Neuronal stem cell (in vitro differentiated cells): ENCODE data around the gene SMC5.

ENCODE experiments used
- DNase-seq: peaks from one replicate; pipeline ENCODE4 v3.0.0-alpha.2; 2013; ENCODE audit warnings: low spot score
- H2AFZ ChIP-seq: one replicate; pipeline ENCODE4 v1.6.1; 2013; ENCODE audit warnings: mild to moderate bottlenecking, low read length, inconsistent platforms
- H2AK5ac ChIP-seq: 2 replicates; pipeline ENCODE4 v1.6.1; 2013; ENCODE audit warnings: low read depth, mild to moderate bottlenecking, inconsistent platforms, low read length, moderate library complexity, mixed read lengths
- H2BK120ac ChIP-seq: 2 replicates; pipeline ENCODE4 v1.6.1; 2013; ENCODE audit warnings: low read depth, mild to moderate bottlenecking, inconsistent platforms, low read length, moderate library complexity, mixed read lengths
- H2BK12ac ChIP-seq: one replicate; pipeline ENCODE4 v1.6.1; 2013; ENCODE audit warnings: low read length, inconsistent platforms
- H2BK15ac ChIP-seq: 2 replicates; pipeline ENCODE4 v1.6.1; 2013; ENCODE audit warnings: mild to moderate bottlenecking, low read length, inconsistent platforms, mixed read lengths
- H2BK5ac ChIP-seq: one replicate; pipeline ENCODE4 v1.6.1; 2013; ENCODE audit warnings: inconsistent platforms, mild to moderate bottlenecking, low read length, moderate library complexity
- H3K14ac ChIP-seq: one replicate; pipeline ENCODE4 v1.6.1; 2013; ENCODE audit warnings: low read length, inconsistent platforms
- H3K18ac ChIP-seq: 2 replicates; pipeline ENCODE4 v1.6.1; 2013; ENCODE audit warnings: low read length, inconsistent platforms
- H3K23ac ChIP-seq: 2 replicates; pipeline ENCODE4 v1.6.1; 2013; ENCODE audit warnings: low read depth, mild to moderate bottlenecking, mixed read lengths, low read length, inconsistent platforms; ENCODE audit not compliant: poor library complexity
- H3K27ac ChIP-seq: replicated peaks from 3 replicates; pipeline ENCODE4 v1.5.1; 2013; ENCODE audit warnings: low read length, inconsistent platforms
- H3K27me3 ChIP-seq, 3 experiments: 2 replicates each; pipeline ENCODE4 v1.6.1; 2013; ENCODE audit warnings: low read length in 3 of 3, mild to moderate bottlenecking in 2 of 3, inconsistent platforms in 1 of 3, low read depth in 1 of 3, mixed read lengths in 1 of 3, moderate library complexity in 1 of 3; ENCODE audit not compliant: control insufficient read depth in 3 of 3, insufficient read depth in 3 of 3
- H3K36me3 ChIP-seq, 2 donors: replicated peaks in 1 of 2; 2 replicates each; pipeline ENCODE4 v1.6.1; 2013; ENCODE audit warnings: low read length in 2 of 2; ENCODE audit not compliant: control insufficient read depth in 2 of 2, insufficient read depth in 2 of 2
- H3K4ac ChIP-seq: 2 replicates; pipeline ENCODE4 v1.6.1; 2013; ENCODE audit warnings: inconsistent platforms, mild to moderate bottlenecking, low read length, moderate library complexity
- H3K4me1 ChIP-seq, 2 donors: 1 replicate in 1 of 2; 2 replicates in 1 of 2; pipeline ENCODE4 v1.6.1; 2013; ENCODE audit warnings: low read length in 2 of 2, low read depth in 1 of 2; ENCODE audit not compliant: control insufficient read depth in 2 of 2, insufficient read depth in 1 of 2
- H3K4me2 ChIP-seq: one replicate; pipeline ENCODE4 v1.6.1; 2013; ENCODE audit warnings: mild to moderate bottlenecking, low read length, inconsistent platforms; ENCODE audit not compliant: insufficient read depth, poor library complexity, severe bottlenecking
- H3K4me3 ChIP-seq, 2 donors: 2 replicates each; pipeline ENCODE4 v1.5.1; 2013; ENCODE audit warnings: low read length in 2 of 2, mild to moderate bottlenecking in 2 of 2, inconsistent platforms in 1 of 2, moderate library complexity in 1 of 2
- H3K79me1 ChIP-seq: one replicate; pipeline ENCODE4 v1.6.1; 2013; ENCODE audit warnings: low read depth, mild to moderate bottlenecking, inconsistent platforms, low read length, moderate library complexity
- H3K9ac ChIP-seq: one replicate; pipeline ENCODE4 v1.6.1; 2013; ENCODE audit warnings: mild to moderate bottlenecking, low read depth, low read length, inconsistent platforms; ENCODE audit not compliant: poor library complexity
- H3K9me3 ChIP-seq, 2 donors: replicated peaks in 1 of 2; 2 replicates each; pipeline versions ENCODE3 to v1.6.1; 2013; ENCODE audit warnings: low read length in 2 of 2, mild to moderate bottlenecking in 2 of 2, inconsistent platforms in 1 of 2, low read depth in 1 of 2, mixed read lengths in 1 of 2, moderate library complexity in 1 of 2; ENCODE audit not compliant: control insufficient read depth in 2 of 2, insufficient read depth in 1 of 2
- H4K8ac ChIP-seq: one replicate; pipeline ENCODE4 v1.6.1; 2013; ENCODE audit warnings: low read depth, mild to moderate bottlenecking, inconsistent platforms, low read length, moderate library complexity
- H4K91ac ChIP-seq: one replicate; pipeline ENCODE4 v1.6.1; 2013; ENCODE audit warnings: low read length, low read depth, mild to moderate bottlenecking, inconsistent platforms; ENCODE audit not compliant: poor library complexity
- WGBS, 2 donors: extraction: QIAGEN DNeasy Blood & Tissue Kit; methylation state at CpG; one replicate each; pipeline ENCODE4 v1.1.7; 2013; ENCODE audit warnings: missing lambda C conversion rate in 2 of 2, mixed read lengths in 1 of 2; ENCODE audit not compliant: insufficient read length in 2 of 2, insufficient replicate concordance in 1 of 2; ENCODE audit errors: extremely low coverage in 2 of 2; 5-methylcytosine and 5-hydroxymethylcytosine counted together

Gene SMC5

GRCh38 chr9:70261131-70261870 is 2.5 kb downstream of the SMC5 start:
- Histone ChIP-seq H2BK5ac (no peak overlapping the region), H2BK12ac (no peak overlapping the region), H2BK120ac (no peak overlapping the region), H4K91ac (no peak overlapping the region), H3K14ac (no peak overlapping the region), H2AK5ac (no peak overlapping the region), H3K9me3 (no peaks in the 10 kb centered on the region), H3K36me3 (peaks cover 5 to 62% of the 10 kb centered on the region in 2 donors), H3K23ac (no peak overlapping the region), H4K8ac (no peak overlapping the region), H3K4me1 (peaks cover 11 to 15% of the 10 kb centered on the region in 2 donors), H2BK15ac (no peak overlapping the region), H3K79me1 (peaks cover 2% of the 10 kb centered on the region), H3K4ac (no peak overlapping the region), H3K9ac (no peak overlapping the region), H3K4me3 (no peak overlapping the region), H3K27ac (no peak overlapping the region), H3K27me3 (no peaks in the 10 kb centered on the region), H3K18ac (no peak overlapping the region), H3K4me2 (no peak overlapping the region), H2AFZ (no peak overlapping the region)
- no peak for DNase-seq
- WGBS, 2 donors = no CpG with 5 or more reads among the region's 4 CpGs

- no peak overlapping the region for H3K4me3 ChIP-seq
- peaks cover 5 to 73% of the 10 kb centered on the region in 2 donors for H3K36me3 ChIP-seq
- H2AFZ ChIP-seq = no peak overlapping the region
- WGBS, 2 donors = 100% methylated on average over 1 of the region's 2 CpGs; no CpG with 5 or more reads in 1 of the 2 donors
- no peak overlapping the region for H2BK120ac ChIP-seq
- no peaks in the 10 kb centered on the region for H3K27me3 ChIP-seq
- H3K4me1 ChIP-seq = peaks cover 5 to 7% of the 10 kb centered on the region in 2 donors
- no peak overlapping the region for H3K14ac ChIP-seq
- no peak overlapping the region for H4K8ac ChIP-seq
- no peak overlapping the region for H3K4ac ChIP-seq
- no peak overlapping the region for H3K27ac ChIP-seq
- no peak overlapping the region for H3K23ac ChIP-seq
- peaks cover 2% of the 10 kb centered on the region for H3K79me1 ChIP-seq
- H3K9me3 ChIP-seq = no peaks in the 10 kb centered on the region
- H2AK5ac ChIP-seq = no peak overlapping the region
- no peak overlapping the region for H2BK15ac ChIP-seq
- H4K91ac ChIP-seq = no peak overlapping the region
- no peak overlapping the region for H3K4me2 ChIP-seq
- H2BK5ac ChIP-seq = no peak overlapping the region
- H3K9ac ChIP-seq = no peak overlapping the region
- H2BK12ac ChIP-seq = no peak overlapping the region
- no peak overlapping the region for H3K18ac ChIP-seq
- DNase-seq = no peak
Measured at GRCh38 chr9:70262366-70262765, 3.6 kb downstream of the SMC5 start.

GRCh38 chr9:70262948-70263347 is 4.2 kb downstream of the SMC5 start:
- no peak overlapping the region for H3K18ac ChIP-seq
- H3K4ac ChIP-seq = no peak overlapping the region
- no peak overlapping the region for H2BK15ac ChIP-seq
- H2BK12ac ChIP-seq = no peak overlapping the region
- no peak overlapping the region for H4K8ac ChIP-seq
- H2BK5ac ChIP-seq = no peak overlapping the region
- H2AFZ ChIP-seq = no peak overlapping the region
- H3K14ac ChIP-seq = no peak overlapping the region
- no peak overlapping the region for H2BK120ac ChIP-seq
- no peaks in the 10 kb centered on the region for H3K27me3 ChIP-seq
- no peaks in the 10 kb centered on the region for H3K9me3 ChIP-seq
- H3K79me1 ChIP-seq = peaks cover 2% of the 10 kb centered on the region
- H3K4me2 ChIP-seq = no peak overlapping the region
- no peak overlapping the region for H2AK5ac ChIP-seq
- H3K27ac ChIP-seq = no peak overlapping the region
- no CpG with 5 or more reads among the region's 6 CpGs for WGBS, 2 donors
- H3K23ac ChIP-seq = no peak overlapping the region
- peaks cover 0 to 5% of the 10 kb centered on the region in 2 donors for H3K4me1 ChIP-seq
- H4K91ac ChIP-seq = no peak overlapping the region
- DNase-seq = no peak
- peaks cover 8 to 79% of the 10 kb centered on the region in 2 donors for H3K36me3 ChIP-seq
- H3K4me3 ChIP-seq = no peak overlapping the region
- H3K9ac ChIP-seq = no peak overlapping the region

DNA sequence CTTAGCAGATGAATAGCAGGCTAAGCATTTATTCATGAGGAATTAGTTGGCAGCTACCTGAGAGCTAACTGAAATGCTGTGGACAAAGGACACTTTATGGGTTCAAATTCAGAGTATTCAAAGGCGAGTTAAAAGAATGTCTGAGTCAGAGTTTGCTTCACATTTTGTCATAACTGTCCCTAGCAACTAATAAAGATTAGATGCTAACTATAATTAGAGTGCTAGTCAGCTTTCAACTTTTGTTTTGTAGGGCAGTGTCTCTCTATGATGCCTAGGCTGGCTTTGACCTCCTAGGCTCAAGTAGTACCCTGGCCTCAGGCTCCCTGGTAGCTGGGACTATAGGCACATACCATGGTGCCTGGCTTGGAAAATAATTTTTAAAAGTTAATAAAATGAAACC is 4.6 kb downstream of the SMC5 start:
- Histone ChIP-seq H4K91ac (no peak overlapping the region), H3K4me3 (no peak overlapping the region), H3K4me2 (no peak overlapping the region), H3K18ac (no peak overlapping the region), H2AFZ (no peak overlapping the region), H3K36me3 (peaks cover 8 to 83% of the 10 kb centered on the region in 2 donors), H2BK12ac (no peak overlapping the region), H4K8ac (no peak overlapping the region), H3K9me3 (no peaks in the 10 kb centered on the region), H2BK120ac (no peak overlapping the region), H3K14ac (no peak overlapping the region), H3K4ac (no peak overlapping the region), H2AK5ac (no peak overlapping the region), H3K23ac (no peak overlapping the region), H3K9ac (no peak overlapping the region), H3K27me3 (no peaks in the 10 kb centered on the region), H3K27ac (no peak overlapping the region), H2BK5ac (no peak overlapping the region), H3K4me1 (peaks cover 0 to 3% of the 10 kb centered on the region in 2 donors), H3K79me1 (peaks cover 2% of the 10 kb centered on the region), H2BK15ac (no peak overlapping the region)
- WGBS, 2 donors = no CpG with 5 or more reads among the region's 1 CpG
- no peak for DNase-seq
